ENCODE results near the gene PHC2.

The PHC2 gene

GRCh38 chr1:33320619-33321165 is 110.2 kb downstream of the PHC2 start, which contains the start of gene A3GALT2:
A3GALT2 (minus strand) TSS chr1:33321098; CDS start chr1:33321098, 0 bp downstream.
- no peak for TF ChIP-seq ZFX (IDR thresholded peaks at IDR 0.05; ENCODE audit: borderline replicate concordance)
- TF ChIP-seq CTCF (IDR thresholded peaks at IDR 0.05): no peak

GRCh38 chr1:33319949-33320618 is 110.8 kb downstream of the PHC2 start:
- no peak overlapping the region for H3K27ac ChIP-seq
- TF ChIP-seq ZFX (IDR thresholded peaks at IDR 0.05; ENCODE audit: borderline replicate concordance) (no peak), CTCF (IDR thresholded peaks at IDR 0.05) (no peak)

More at GRCh38 chr1:33320619-33321165, 110.2 kb downstream of the PHC2 start, which contains the start of gene A3GALT2:
- H3K27ac ChIP-seq: no peak within 1 kb of the TSS

GRCh38 chr1:33319186-33319948 is 111.5 kb downstream of the PHC2 start:
- H3K27ac ChIP-seq: no peak overlapping the region
- no peak for TF ChIP-seq CTCF (IDR thresholded peaks at IDR 0.05)
- TF ChIP-seq ZFX (IDR thresholded peaks at IDR 0.05; ENCODE audit: borderline replicate concordance): no peak

- no peak overlapping the region for H3K27ac ChIP-seq
- TF ChIP-seq ZFX (IDR thresholded peaks at IDR 0.05; ENCODE audit: borderline replicate concordance) (no peak), CTCF (IDR thresholded peaks at IDR 0.05) (no peak)
Observed at GRCh38 chr1:33317946-33318345, 112.9 kb downstream of the PHC2 start.

- no peak for TF ChIP-seq CTCF (IDR thresholded peaks at IDR 0.05)
- no peak for TF ChIP-seq ZFX (IDR thresholded peaks at IDR 0.05; ENCODE audit: borderline replicate concordance)
- no peak overlapping the region for H3K27ac ChIP-seq
Observed at GRCh38 chr1:33317354-33317753, 113.5 kb downstream of the PHC2 start.

- TF ChIP-seq CTCF (IDR thresholded peaks at IDR 0.05): no peak
- TF ChIP-seq ZFX (IDR thresholded peaks at IDR 0.05; ENCODE audit: borderline replicate concordance): no peak
- no peak overlapping the region for H3K27ac ChIP-seq
Observed at GRCh38 chr1:33316601-33317000, 114.3 kb downstream of the PHC2 start.

- H3K27ac ChIP-seq: no peak overlapping the region
- TF ChIP-seq ZFX (IDR thresholded peaks at IDR 0.05; ENCODE audit: borderline replicate concordance) (no peak), CTCF (IDR thresholded peaks at IDR 0.05) (no peak)
Observed at GRCh38 chr1:33314416-33314815, 116.5 kb downstream of the PHC2 start.

Data from 22Rv1 (cell line).